ENCODE measurements around the gene RNF112.

RNF112 gene

DNA sequence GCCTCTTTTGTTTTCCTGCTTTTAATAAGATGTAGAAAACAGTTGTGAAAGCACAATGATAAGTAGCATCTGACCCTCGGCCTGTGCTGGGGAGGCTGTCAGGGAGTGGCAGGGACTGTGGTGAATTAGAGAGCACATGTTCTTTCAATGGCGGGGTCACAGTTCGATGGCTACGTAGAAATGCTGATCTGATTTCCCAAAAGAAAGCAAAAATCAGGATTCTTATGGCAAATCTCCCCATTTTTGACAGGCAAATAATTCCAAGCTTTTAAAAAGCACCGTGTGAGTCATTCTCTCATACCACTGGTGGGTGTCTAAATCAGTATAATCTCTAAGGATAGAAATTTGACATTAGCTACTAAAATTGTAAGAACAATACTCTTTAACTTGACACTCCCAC lies 36.9 kb upstream of the RNF112 start:
- DNase-seq (ENCODE audit: low read depth in 2 of 2): no peak

DNA sequence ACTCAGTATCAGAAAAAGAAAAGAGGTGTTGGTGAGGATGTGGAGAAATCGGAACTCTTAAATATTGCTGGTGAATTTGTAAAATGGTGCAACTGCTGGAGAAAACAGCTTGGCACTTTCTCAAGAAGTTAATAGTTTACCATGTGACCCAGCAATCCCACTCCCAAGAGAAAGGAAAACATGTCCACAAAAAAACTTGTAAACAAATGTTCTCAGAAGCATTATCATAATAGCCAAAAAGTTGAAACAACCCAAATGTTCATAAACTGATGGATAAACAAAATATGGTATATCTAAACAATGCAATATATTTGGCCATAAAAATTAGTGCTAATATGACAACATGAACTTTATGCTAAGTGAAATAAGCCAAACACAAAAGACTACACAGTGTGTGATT lies 35.3 kb upstream of the RNF112 start:
- no peak for DNase-seq (ENCODE audit: low read depth in 2 of 2)

DNA sequence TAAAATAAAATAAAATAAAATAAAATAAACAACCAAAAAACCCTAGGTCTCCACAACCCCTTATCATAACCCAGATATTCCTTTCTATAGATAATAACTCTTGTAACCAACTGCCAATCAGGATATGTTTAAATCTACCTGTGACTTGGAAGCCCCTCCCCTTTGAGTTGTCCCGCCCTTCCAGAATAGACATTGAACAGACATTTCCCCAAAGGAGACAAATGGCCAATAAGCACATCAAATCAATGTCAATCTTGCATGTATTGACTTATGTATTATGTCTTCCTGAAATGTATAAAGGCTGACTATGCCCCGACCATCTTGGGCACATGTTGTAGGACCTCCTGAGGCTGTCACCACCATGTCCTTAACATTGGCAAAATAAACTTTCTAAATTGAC lies 34.2 kb upstream of the RNF112 start:
- no peak for DNase-seq (ENCODE audit: low read depth in 2 of 2)

DNA sequence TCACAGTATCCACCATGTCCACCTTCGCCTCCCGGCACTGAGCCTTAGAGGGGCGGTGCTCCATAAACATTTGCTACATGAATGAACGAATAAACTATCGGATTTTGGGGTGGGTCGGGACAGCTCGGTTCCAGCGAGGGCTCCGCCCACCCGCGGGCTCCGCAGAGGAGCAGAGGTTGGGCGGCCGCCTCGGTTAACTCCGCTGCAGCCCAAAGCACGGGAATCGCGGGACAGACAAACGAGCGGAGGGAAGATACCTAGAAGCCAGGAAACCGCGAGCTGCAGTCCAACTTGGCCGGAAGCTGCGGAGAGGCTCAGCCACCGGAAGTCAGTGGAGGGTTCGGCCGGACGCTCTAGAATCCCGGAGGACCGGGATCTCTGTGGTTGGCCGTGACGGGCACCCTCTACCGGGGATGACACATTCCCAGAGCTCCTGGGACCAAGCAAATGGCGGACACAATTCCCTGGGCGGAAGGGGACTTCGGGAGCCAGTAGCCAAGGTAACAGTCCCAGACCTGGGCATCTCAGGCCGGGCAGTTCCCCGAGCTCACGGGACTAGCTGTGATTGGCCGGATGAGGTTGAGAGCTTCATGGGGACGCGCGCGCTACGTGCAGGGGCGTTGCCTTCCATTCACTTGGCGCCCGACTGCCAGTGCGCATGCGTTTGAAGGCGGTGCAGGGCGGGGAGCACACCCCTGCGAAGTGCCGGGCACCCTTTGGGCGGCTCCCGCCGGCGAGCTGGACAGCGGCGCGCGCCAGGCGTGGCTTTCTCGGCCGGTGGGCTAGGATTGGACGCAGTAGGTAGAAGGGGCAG lies 33.2 kb upstream of the RNF112 start:
- DNase-seq (ENCODE audit: low read depth in 2 of 2): peak; percentile 72 to 86

DNA sequence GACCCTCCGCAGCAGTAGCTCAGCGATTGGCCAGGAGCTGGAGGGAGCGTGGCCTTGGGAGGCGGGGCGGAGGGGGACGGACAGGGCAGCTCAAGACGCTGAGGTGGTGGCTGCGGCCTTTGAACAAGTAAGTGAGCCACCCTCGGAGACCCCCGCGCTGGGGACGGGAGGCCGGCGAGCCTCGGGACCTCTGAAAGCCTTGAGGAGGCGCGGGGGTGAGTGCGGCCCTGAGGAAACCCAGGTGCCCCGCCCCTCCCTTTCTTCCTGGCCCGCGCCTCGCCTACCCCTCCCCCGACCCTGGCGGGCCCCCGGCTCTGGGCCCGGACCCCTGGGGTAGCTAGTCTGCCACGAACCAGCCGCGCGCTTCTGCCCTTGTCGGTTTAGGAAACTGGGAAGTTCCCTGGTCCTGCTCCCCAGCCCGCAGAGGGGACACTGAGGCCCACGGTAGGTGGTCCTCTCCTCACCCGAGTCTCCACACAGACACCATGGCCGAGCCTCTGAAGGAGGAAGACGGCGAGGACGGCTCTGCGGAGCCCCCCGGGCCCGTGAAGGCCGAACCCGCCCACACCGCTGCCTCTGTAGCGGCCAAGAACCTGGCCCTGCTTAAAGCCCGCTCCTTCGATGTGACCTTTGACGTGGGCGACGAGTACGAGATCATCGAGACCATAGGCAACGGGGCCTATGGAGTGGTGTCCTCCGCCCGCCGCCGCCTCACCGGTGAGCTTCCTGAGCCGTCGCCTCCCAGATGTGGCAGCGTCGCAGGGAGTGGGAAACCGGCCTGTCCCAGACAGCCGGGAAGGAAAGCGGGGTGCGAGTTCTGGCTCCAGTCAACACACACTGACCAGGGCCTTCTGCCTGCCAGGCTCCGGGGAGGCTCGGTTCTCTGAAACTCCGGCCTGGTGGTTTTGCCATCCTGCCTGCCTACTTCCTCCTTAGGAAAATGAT lies 32.3 kb upstream of the RNF112 start, which contains the start of gene MAPK7:
TSS of gene MAPK7 (plus strand) at position 83 of the 945 bp plus-strand sequence. CDS start at position 486, 403 bp downstream.
- DNase-seq (ENCODE audit: low read depth in 2 of 2): no peak

DNA sequence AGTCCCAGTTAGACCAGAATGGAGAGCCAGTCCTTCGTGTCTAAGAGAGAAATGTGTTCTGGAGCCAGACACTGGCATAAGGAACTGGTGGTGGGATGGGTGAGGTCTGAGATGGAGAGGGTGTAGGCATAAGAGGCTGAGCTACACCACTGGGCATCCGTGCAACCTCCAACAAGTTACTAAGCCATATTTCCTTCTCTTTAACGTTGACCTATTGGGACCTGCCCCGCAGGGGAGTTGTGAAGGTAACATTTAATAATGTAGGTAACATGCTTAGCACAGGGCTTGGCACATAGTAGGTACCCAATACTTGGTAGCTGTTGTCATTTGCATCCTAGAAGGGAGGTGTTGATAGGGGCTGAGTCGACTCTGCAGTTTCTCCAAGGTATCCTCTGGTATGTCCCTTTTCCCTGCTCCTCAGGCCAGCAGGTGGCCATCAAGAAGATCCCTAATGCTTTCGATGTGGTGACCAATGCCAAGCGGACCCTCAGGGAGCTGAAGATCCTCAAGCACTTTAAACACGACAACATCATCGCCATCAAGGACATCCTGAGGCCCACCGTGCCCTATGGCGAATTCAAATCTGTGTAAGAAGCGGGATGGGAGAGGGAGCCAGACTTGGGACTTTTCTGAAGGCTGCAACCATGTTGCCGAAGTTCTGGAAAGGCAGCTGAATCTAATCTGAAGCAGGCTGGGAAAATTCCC lies 31.5 kb upstream of the RNF112 start:
- DNase-seq (ENCODE audit: low read depth in 2 of 2): no peak

DNA sequence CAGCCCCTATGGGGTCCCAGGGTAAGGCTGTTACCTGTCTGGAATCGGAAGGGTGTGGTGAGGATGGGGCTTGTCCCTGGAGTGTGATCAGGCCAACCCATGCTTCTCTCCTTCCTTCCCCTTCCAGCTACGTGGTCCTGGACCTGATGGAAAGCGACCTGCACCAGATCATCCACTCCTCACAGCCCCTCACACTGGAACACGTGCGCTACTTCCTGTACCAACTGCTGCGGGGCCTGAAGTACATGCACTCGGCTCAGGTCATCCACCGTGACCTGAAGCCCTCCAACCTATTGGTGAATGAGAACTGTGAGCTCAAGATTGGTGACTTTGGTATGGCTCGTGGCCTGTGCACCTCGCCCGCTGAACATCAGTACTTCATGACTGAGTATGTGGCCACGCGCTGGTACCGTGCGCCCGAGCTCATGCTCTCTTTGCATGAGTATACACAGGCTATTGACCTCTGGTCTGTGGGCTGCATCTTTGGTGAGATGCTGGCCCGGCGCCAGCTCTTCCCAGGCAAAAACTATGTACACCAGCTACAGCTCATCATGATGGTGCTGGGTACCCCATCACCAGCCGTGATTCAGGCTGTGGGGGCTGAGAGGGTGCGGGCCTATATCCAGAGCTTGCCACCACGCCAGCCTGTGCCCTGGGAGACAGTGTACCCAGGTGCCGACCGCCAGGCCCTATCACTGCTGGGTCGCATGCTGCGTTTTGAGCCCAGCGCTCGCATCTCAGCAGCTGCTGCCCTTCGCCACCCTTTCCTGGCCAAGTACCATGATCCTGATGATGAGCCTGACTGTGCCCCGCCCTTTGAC lies 30.3 kb upstream of the RNF112 start:
- DNase-seq (ENCODE audit: low read depth in 2 of 2): no peak

DNA sequence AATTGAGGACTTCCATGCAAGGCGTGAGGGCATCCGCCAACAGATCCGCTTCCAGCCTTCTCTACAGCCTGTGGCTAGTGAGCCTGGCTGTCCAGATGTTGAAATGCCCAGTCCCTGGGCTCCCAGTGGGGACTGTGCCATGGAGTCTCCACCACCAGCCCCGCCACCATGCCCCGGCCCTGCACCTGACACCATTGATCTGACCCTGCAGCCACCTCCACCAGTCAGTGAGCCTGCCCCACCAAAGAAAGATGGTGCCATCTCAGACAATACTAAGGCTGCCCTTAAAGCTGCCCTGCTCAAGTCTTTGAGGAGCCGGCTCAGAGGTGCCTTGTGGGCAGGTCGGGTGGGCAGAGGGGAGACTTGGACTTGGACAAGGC lies 29.7 kb upstream of the RNF112 start:
- no peak for DNase-seq (ENCODE audit: low read depth in 2 of 2)

DNA sequence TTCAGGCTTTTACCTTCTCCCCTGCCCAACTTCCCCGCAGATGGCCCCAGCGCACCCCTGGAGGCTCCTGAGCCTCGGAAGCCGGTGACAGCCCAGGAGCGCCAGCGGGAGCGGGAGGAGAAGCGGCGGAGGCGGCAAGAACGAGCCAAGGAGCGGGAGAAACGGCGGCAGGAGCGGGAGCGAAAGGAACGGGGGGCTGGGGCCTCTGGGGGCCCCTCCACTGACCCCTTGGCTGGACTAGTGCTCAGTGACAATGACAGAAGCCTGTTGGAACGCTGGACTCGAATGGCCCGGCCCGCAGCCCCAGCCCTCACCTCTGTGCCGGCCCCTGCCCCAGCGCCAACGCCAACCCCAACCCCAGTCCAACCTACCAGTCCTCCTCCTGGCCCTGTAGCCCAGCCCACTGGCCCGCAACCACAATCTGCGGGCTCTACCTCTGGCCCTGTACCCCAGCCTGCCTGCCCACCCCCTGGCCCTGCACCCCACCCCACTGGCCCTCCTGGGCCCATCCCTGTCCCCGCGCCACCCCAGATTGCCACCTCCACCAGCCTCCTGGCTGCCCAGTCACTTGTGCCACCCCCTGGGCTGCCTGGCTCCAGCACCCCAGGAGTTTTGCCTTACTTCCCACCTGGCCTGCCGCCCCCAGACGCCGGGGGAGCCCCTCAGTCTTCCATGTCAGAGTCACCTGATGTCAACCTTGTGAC lies 29.1 kb upstream of the RNF112 start:
- DNase-seq (ENCODE audit: low read depth in 2 of 2): no peak

DNA sequence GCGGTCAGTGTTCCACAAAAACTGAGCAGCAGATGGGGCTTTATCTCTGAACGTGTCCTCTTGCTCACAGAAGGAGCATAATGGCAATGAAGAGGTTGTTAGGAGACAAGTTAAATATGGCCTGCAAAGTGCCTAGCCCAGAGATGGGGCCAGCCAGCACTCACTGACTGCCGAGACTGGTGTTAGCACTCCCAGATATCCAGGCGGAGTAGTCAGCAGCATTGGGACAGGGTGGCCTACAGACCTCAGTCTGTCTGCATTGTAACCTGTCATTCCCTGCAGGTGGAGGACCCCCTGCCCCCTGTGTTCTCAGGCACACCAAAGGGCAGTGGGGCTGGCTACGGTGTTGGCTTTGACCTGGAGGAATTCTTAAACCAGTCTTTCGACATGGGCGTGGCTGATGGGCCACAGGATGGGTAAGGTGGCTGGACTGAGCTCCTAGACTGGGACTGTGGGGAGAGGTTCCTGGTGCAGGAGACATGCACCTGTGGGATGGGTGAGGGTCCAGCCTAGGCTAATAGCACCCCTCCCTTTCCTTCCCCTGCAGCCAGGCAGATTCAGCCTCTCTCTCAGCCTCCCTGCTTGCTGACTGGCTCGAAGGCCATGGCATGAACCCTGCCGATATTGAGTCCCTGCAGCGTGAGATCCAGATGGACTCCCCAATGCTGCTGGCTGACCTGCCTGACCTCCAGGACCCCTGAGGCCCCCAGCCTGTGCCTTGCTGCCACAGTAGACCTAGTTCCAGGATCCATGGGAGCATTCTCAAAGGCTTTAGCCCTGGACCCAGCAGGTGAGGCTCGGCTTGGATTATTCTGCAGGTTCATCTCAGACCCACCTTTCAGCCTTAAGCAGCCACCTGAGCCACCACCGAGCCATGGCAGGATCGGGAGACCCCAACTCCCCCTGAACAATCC lies 28.2 kb upstream of the RNF112 start:
- no peak for DNase-seq (ENCODE audit: low read depth in 2 of 2)

DNA sequence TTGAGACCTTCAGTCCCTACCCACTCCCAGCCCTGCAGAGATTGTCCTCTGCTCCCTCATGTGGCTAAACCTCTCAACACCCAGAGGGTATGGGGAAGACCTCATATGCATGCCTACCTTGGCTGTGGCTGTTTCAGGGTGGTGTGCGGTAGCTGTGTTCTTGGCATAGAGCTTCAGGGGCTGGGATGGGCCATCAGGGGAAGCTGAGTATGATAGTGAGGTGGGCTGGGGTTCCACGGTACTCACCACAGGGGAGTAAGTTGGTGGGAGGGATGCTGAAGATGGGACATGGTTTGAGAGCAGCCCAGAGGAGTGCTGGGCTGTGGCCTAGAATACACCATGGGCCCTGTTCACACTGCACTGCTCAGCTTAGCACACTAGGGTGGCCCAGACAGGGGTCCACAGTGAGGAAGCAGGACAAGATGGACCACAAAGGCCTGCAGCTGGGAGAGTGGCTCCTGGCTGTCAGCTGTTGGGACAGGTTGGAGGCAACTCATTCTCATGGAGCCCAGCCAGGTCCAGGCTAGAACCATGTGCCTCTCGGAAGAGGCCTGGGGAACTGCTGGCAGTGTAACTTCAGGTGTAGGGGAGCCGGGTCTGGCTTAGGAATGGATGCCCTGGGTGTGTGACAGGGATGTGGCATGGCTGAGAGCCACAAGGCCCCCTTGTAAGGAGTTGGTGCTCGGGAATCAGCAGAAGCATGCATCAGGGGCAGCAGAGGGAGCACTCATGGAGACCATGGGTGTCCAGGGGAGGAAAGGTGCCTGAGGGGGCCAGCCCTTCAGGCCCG lies 27.2 kb upstream of the RNF112 start:
- DNase-seq (ENCODE audit: low read depth in 2 of 2): no peak

DNA sequence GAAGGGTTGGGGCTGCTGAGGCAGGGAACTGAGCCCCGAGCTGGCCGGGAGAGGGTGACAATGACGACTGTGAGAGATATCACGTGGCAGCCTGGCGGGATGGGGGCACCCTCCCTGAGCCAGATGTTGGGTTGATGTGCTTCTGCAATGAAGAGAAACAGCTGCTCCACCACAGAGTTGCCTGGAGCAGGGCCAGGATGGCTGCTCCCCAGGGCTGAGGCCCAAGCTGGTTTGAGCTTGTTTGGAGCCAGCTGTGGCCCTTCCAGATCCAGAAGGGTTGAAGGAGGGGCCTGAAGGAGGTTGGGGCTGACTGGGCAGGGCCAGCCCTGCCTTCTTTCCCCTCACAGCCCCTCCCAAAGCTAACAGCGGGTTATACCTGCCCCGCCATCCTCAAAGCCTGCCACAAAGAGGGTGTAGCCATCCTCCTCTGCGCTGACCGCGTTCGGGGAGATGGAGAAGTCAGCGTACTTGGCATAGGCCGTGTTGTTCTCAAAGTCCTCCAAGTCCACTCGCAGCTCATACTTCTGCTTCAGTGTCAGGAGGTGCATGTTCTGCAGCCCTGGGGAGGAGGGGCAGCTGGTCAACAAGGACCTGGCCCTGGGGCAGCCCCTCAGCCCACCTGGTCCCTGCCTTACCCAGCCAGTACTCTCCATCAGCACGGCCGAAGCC lies 26.2 kb upstream of the RNF112 start:
- no peak for DNase-seq (ENCODE audit: low read depth in 2 of 2)

DNA sequence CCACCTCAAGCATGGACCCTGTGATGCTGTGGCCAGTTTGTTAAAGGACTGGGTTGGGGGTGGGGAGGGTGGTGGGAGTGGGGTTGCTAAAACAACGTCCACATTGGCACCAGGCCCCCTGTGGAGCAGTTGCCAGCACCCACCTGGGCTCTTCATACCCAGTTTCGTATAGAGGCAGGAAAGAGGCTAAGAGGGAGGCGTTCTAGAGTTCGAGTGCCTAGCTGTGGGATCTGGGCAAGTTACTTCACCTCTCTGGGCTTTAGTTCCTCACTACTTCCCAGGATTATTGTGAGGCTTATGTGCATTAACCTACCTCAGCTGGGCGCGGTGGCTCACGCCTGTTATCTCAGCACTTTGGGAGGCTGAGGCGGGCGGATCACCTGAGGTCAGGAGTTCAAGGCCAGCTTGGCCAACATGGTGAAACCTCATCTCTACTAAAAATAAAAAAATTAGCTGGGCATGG lies 25.5 kb upstream of the RNF112 start:
- DNase-seq (ENCODE audit: low read depth in 2 of 2): no peak

DNA sequence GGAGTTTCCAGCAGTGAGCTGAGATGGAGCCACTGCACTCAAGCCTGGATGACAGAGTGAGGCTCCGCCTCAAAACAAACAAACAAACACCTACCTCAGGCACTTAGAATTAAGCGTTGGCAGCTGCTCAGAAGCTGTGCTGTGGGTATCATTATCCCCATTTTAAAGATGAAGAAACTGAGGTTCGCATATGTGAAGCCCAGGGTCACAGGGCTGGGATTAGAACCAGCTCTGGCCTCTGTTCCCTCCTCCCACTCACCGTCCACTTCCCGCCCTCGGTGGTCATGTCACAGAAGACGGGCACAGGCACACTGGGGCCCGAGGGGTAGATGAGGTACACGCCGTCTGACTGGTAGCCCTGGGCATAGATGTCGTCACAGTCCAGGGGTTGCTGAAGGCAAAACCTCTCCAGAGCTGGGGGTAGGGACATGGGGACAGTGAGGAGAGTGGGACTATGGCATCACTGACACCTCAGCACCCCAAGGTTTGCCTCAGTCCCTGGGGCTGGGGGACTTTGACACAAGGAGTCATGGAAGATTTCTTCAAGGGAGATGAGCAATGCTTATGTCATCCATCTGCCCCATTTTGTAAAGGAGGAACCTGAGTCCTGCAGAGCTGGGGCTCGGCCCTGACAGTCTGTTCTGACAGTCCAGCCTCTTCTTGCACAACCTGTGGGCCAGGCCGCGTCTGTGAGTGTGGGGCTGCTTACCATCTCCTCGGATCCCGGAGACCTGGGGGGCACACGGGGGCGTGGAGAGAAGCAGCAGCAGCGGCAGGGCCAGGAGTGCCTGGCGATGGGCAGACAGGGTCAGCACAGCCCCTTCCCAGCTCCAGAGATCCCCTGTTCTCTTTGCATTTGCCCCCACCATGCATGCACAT lies 24.7 kb upstream of the RNF112 start:
- DNase-seq (ENCODE audit: low read depth in 2 of 2): no peak

DNA sequence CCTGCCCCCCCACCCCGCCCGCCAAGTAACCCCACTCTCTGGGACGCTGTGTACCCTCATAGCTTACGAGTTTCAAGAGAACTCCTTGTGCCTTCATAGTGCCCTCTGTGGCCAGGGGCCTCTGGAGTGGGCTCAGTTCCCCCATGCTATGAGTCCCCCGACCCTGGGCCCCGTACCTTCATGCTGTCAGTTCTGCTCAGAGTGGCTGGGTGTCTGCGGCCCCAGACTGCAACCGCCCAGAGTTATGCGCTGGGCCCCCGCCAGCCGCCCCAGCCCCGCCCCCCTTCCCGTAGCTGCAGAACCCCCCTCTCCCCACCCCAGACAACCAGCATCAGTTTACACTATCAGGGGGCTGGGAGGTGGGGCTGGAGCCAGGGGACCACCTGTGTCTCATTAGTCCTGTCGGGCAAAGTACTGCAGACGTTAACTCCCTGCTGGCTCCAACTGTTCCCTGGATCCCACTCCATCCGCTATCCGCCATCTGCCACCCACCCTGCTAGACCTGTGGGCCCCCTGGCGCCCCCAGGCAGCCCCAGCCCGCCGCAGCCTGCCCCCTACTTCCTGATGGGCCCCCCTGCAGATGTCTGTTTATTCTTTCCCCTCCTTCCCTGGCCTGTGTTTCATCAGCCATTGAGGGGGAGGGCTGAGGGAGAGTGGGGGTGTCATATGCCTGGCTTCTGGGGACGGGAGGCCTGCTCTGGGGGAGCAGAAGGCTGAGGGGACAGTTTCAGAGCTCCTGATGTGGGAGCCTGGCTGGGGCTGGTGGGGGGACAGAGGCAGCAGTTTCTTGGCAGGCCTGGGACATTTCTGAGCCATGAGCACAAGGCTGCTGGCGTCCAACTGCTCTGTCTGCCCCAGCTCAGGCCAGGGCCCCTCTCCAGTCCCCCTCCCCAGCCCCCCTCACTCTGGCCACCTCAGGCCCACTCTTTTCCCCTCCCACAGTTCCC lies 23.8 kb upstream of the RNF112 start, which contains the start of gene MFAP4:
TSS of gene MFAP4 (minus strand) at position 217 of the 947 bp plus-strand sequence. CDS start at position 182, 35 bp downstream.
- no peak for DNase-seq (ENCODE audit: low read depth in 2 of 2)

Data from stimulated activated CD4-positive, alpha-beta T cell treated with anti-CD3 and anti-CD28 coated beads, Interleukin-1b, Interleukin-23, amount 100 ng/mL, for 1 hour (primary cell).